ENCODE results near the gene NUFIP1. TPM values are rescaled to one million over a fixed set of nuclear protein-coding genes. Genes with fewer than 3 reads are reported as not detected.

Gene NUFIP1
- polyA plus RNA-seq, 3 donors, result 0.83 to 1.1 (median 0.95) TPM

DNA sequence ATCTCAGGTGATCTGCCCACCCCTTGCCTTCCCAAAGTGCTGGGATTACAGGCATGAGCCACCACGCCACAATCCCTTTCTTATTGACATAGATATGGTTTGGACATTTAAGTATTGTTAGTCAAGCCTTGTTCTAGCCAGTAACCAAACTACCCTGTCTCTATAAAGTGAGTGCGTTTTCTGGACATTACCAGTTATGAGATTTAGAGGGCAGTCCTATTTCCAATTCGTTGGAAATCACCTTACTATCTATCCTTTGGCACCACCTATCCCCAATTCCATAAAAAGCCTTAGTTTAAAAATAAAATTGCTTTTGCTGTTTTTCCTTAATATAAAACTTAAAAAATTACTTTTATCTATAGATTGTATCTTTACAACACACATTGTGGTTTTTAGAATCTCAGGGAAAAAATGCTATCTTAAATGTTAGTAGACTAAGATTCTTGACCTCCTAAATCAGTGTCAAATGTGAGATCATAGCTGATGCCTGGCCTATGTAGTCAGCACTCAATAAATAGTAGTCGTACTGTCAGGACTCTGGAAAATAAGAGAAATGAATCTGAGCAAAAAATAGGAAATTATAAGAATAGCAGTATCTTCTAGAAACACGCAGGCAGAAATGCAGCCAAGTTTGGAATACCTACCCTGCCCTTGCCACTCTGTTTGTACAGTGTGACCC, 57.0 kb downstream of the NUFIP1 start:
- peaks cover 3 to 4% (median 3%) of the 10 kb centered on the region in 3 donors for H3K27me3 Mint-ChIP-seq (ENCODE audit: low read depth in 3 of 3)
- WGBS (ENCODE audit: insufficient coverage), result no CpG with 5 or more reads among the region's 5 CpGs
- no peaks in the 10 kb centered on the region for H4K20me1 ChIP-seq (ENCODE audit: insufficient read depth, low read length)
- H3K27me3 ChIP-seq (ENCODE audit: control insufficient read depth in 2 of 2, insufficient read depth in 2 of 2, low read length in 2 of 2), result no peaks in the 10 kb centered on the region
- H2AFZ ChIP-seq (ENCODE audit: insufficient read depth, low read depth, low read length, poor library complexity, severe bottlenecking), result no peak overlapping the region
- no peaks in the 10 kb centered on the region for H3K36me3 ChIP-seq (replicated peaks in 1 of 2; ENCODE audit: control insufficient read depth in 1 of 2, insufficient read depth in 2 of 2, low read length in 2 of 2)
- TF ChIP-seq, protein P1, sequence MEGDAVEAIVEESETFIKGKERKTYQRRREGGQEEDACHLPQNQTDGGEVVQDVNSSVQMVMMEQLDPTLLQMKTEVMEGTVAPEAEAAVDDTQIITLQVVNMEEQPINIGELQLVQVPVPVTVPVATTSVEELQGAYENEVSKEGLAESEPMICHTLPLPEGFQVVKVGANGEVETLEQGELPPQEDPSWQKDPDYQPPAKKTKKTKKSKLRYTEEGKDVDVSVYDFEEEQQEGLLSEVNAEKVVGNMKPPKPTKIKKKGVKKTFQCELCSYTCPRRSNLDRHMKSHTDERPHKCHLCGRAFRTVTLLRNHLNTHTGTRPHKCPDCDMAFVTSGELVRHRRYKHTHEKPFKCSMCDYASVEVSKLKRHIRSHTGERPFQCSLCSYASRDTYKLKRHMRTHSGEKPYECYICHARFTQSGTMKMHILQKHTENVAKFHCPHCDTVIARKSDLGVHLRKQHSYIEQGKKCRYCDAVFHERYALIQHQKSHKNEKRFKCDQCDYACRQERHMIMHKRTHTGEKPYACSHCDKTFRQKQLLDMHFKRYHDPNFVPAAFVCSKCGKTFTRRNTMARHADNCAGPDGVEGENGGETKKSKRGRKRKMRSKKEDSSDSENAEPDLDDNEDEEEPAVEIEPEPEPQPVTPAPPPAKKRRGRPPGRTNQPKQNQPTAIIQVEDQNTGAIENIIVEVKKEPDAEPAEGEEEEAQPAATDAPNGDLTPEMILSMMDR (IDR thresholded peaks at IDR 0.05), result no peak
- DNase-seq, result no peak
- H3K27ac ChIP-seq (ENCODE audit: low read depth in 1 of 2, low read length in 2 of 2), result no peak overlapping the region
- no peaks in the 10 kb centered on the region for H3K4me1 ChIP-seq (ENCODE audit: control insufficient read depth in 1 of 2, insufficient read depth in 2 of 2, low read length in 2 of 2)
- peaks cover 12% of the 10 kb centered on the region for H3K4me1 Mint-ChIP-seq
- H3K27ac Mint-ChIP-seq, result no peak overlapping the region
- no peak overlapping the region for H3K9ac ChIP-seq (ENCODE audit: insufficient read depth, low read length, poor library complexity, severe bottlenecking)
- no peaks in the 10 kb centered on the region for H3K79me2 ChIP-seq (ENCODE audit: insufficient read depth, low read length)
- H3K9me3 ChIP-seq (replicated peaks in 1 of 2; ENCODE audit: control insufficient read depth in 1 of 2, insufficient read depth in 1 of 2, low read length in 2 of 2), result no peaks in the 10 kb centered on the region
- no peaks in the 10 kb centered on the region for H3K9me3 Mint-ChIP-seq
- H3K4me3 Mint-ChIP-seq, result no peak overlapping the region
- H3K4me2 ChIP-seq (replicated peaks; ENCODE audit: extremely low read depth, low read length, poor library complexity, severe bottlenecking), result no peak overlapping the region
- H3K36me3 Mint-ChIP-seq, result no peaks in the 10 kb centered on the region
- intact Hi-C loops (cut with micrococcal nuclease), result no loop called here
- no peak overlapping the region for H3K4me3 ChIP-seq (replicated peaks in 1 of 3; ENCODE audit: low read depth in 2 of 3, low read length in 3 of 3)

DNA sequence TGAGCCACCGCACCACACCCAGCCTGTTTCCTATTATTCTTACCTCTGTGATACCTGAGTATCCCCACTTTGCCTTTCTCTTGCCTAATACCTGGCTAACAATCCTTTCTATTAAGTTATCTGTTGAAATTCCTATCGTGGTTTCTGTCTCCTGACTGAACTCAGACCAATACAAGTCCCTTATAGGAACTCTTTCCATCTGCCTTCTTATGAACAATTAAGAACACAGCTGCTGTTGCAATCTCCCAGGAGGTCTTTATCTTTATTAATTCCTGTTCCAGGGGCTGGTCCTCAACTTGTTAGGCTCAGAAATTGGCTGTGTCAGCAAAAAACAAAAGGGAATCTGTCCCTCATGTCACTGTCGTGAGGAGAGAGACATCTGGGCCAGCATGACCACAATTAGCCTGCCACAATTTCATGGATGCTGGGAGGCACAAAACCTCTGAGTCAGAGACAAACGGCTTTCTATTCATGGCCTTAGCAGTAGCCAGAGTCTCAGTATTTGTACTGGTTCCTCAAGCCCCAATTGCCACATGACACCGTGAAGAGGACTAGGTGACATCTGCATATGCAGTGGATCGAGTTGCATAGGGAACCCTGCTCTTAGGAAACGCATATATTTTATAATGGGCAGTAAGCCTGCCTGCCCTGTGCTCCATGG, 58.2 kb downstream of the NUFIP1 start:
- DNase-seq, result no peak
- Mint-ChIP-seq H3K4me1 (peaks cover 12% of the 10 kb centered on the region), H3K27ac (no peak overlapping the region), H3K4me3 (no peak overlapping the region), H3K36me3 (no peaks in the 10 kb centered on the region), H3K9me3 (no peaks in the 10 kb centered on the region), H3K27me3 (ENCODE audit: low read depth in 3 of 3) (peaks cover 3 to 6% (median 3%) of the 10 kb centered on the region in 3 donors)
- Histone ChIP-seq H3K27me3 (ENCODE audit: control insufficient read depth in 2 of 2, insufficient read depth in 2 of 2, low read length in 2 of 2) (no peaks in the 10 kb centered on the region), H3K4me2 (replicated peaks; ENCODE audit: extremely low read depth, low read length, poor library complexity, severe bottlenecking) (no peak overlapping the region), H2AFZ (ENCODE audit: insufficient read depth, low read depth, low read length, poor library complexity, severe bottlenecking) (no peak overlapping the region), H4K20me1 (ENCODE audit: insufficient read depth, low read length) (no peaks in the 10 kb centered on the region), H3K27ac (ENCODE audit: low read depth in 1 of 2, low read length in 2 of 2) (no peak overlapping the region), H3K9ac (ENCODE audit: insufficient read depth, low read length, poor library complexity, severe bottlenecking) (no peak overlapping the region), H3K4me1 (ENCODE audit: control insufficient read depth in 1 of 2, insufficient read depth in 2 of 2, low read length in 2 of 2) (no peaks in the 10 kb centered on the region), H3K4me3 (replicated peaks in 1 of 3; ENCODE audit: low read depth in 2 of 3, low read length in 3 of 3) (no peak overlapping the region), H3K9me3 (replicated peaks in 1 of 2; ENCODE audit: control insufficient read depth in 1 of 2, insufficient read depth in 1 of 2, low read length in 2 of 2) (no peaks in the 10 kb centered on the region), H3K79me2 (ENCODE audit: insufficient read depth, low read length) (no peaks in the 10 kb centered on the region), H3K36me3 (replicated peaks in 1 of 2; ENCODE audit: control insufficient read depth in 1 of 2, insufficient read depth in 2 of 2, low read length in 2 of 2) (no peaks in the 10 kb centered on the region)
- 84% methylated on average over 6 of the region's 7 CpGs for WGBS (ENCODE audit: insufficient coverage)
- intact Hi-C loops (cut with micrococcal nuclease), result no loop called here
- TF ChIP-seq, protein P1 (IDR thresholded peaks at IDR 0.05), result no peak
